NCI-H345 treated with DMSO at 0.1 percent for 48 hours (cell line): Measurements from ENCODE around the gene KLHL42.
"Not testable (repeated sequence)": the region's sequence is repeated elsewhere in the genome, so short reads cannot be mapped to it uniquely, and the experiment has no call there.

Experiments
- DNase-seq: peaks from one replicate; lab custom pipeline; 2025; ENCODE audit not compliant: unreplicated experiment; lab: John Stamatoyannopoulos, UW

KLHL42 gene

DNA sequence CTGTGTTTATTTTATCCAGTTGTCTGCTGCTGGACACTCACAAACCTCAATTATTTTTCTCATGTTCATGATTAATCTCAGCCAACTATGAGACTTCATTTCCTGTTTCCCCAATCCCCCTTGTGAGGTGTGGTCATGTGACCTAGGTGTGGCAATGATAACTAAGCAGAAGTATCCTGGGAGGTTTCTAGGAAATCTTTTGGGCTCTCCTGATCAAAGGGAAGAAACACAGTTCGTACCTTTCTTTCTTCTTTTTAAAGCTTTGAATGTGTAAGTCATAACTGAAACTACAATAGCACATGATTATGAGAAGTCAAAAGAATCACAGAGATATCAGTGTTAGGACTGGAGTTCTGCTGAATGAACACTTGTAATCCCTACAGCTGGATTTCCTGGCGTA lies 34.4 kb downstream of the KLHL42 start:
- DNase-seq = no peak

DNA sequence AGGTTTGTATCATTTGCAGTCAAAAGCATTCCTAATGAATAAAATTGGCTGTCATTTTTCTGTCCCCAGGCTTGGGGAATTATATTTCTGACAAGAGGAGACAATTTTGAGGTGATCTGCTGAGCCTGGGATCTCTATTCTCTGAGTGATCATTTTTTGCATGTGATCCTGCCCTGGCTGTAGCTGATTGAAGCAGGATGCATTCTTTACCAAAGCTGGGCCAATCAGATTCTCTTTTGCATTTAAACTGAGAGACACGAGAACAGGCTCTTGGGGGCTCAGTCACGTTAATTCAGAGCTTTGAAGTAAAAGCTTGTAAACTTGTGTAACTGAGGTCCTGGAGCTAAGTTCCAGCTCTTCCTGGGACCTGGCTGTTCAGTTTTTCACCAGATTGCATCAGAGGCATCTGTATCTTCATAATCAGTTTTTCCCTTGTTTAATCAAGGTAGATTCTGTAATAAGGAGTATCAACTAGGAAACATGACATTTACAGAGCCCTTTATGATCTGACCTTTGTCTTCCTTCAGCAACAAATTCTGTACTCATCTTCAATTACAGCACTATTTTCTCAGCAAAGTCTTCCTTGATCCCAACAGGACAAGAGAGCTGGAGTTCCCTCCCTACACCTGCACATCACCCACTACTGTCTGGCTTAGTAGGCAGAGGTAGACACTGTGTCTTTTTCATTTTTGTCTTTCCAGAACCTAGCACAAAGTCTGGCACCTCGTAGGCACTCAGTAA lies 35.0 kb downstream of the KLHL42 start:
- no peak for DNase-seq

DNA sequence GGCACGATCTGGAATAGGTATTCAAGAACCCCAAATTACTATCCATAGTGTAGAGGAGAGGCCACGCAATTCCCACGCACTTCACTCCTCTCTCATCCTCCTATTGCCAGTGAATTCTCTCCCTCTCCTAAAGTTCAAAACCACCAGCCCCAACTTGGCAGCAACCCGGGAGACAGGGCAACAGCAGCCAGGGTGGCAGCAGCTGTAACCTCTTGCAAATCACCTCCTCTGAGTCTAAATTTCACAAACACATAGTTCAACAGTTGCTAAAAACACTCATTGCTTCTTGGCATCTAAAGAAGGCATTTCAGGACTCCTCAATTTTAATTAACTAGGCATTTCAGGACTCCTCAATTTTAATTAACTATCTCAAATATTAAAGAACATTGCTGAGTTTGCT lies 37.7 kb downstream of the KLHL42 start:
- no peak for DNase-seq

DNA sequence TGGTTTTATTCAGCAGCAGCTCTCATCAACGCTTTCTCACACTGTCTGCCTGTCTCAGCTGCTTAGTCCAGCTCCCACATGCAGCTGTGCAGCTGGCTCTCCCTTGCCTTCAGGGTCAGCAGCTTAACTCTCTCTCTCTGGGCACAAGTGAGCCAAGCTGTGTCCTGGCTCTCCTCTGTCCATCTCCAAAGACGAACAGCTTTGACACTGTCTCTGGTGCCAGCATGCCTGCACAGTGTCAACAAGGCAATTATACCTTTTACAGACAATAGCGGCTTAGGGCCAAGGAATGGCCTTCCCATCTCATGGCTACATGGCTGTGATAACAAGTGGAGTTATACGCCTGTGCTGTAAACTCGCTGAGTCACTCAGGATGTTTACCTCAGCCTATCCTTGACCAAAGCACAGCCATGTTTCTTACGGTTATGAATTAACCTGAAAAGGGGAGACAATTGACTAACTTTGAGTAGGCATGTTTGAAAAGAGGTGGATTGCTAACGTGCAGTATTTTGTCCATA lies 38.4 kb downstream of the KLHL42 start:
- DNase-seq = no peak

DNA sequence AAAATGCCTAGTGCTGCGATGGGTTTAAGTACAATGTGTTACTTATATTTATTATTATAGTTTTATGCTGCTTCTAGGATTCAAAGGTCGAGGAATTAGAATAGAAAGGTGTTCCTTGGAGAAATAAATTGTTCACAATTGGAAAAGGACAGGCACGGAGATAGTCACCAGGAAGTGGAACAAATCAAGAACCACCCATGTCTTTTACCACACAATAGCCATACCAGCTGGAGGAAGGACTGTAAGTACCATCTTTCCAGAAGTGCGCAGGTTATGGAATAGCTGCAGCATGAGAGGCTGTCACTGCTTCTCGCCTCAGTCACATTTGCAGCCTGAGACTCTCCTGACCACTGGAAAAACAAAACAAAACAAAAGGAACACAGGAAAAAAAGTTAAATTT lies 40.5 kb downstream of the KLHL42 start:
- DNase-seq = no peak

DNA sequence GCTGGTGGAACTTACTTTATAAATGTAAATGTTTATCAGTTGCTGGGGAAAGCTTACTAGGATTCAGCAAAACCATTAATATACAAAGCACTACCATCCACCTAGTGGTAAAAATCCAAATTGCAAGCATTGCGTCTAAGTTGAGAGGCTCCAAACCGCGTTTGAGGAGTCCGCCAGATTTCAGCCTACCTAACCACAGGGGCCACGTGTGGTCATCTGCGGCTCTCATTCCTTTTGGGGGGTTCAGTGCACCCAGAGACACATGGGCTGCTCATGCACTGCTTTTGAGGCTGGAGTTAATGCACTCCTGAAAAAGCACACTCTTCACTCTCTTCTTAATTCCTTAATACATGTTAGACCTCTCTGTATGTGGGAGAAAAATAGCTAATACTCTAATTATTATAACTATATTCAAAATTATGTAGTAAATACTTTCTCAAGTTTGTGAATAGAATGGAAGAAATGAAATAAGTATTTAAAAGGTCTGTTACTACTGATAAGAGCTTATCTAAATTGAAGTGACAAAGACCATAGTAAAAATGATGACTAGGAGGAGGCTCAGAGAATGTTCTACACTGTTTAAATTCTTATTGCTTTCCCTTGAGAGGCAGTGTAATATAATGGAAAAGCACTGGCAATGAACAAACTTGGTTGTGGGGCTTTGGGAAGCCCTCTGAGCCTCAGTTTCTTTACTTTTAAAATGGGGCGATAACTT lies 41.4 kb downstream of the KLHL42 start:
- DNase-seq = peak; percentile 42

DNA sequence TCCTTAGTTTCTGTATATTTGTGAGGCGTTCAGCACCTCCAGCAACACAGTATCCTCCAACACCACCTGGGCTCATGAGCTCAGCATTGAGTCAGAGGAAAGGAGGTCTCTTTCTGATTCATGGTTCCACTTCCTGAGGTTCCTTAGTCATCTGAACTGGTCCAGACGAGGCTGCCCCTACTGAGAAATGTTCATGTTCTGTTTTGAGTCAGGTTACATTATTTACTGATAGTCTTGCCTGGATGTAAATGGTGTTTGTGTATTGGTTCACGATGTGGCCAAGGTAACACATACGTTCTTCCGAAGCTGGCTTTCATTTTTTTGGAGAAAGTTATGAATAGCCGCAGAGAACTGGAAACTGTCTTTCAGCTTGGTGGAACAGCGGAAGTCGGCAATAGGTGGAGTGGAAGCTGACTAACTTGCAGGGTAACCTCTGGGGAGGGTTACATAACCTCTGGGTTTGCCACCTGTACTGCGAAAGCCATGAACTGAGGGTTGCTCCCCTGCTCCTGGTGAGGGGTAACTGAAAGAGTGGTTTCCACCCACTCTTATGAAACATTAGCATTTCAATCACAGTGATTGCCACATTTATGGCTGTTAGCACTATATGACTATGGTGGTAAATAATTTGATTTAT lies 42.2 kb downstream of the KLHL42 start:
- no peak for DNase-seq

DNA sequence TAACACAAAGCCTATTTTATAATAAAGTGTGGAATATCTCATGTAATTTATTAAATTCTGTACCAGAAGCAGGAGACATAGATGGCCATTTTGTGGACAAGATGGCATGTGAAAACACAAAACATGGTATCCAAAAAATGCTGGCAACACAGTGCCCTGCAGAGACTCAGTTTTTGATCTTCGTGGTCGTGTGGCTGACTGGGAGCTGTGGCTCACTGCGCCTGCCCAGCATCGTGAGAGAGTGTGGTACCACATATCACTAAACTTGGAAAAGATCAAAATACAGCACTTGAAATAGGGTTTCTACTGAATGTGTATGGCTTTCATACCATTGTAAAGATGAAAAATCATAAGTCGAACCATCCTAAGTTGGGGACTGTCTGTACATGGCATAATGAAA lies 43.0 kb downstream of the KLHL42 start:
- no peak for DNase-seq

DNA sequence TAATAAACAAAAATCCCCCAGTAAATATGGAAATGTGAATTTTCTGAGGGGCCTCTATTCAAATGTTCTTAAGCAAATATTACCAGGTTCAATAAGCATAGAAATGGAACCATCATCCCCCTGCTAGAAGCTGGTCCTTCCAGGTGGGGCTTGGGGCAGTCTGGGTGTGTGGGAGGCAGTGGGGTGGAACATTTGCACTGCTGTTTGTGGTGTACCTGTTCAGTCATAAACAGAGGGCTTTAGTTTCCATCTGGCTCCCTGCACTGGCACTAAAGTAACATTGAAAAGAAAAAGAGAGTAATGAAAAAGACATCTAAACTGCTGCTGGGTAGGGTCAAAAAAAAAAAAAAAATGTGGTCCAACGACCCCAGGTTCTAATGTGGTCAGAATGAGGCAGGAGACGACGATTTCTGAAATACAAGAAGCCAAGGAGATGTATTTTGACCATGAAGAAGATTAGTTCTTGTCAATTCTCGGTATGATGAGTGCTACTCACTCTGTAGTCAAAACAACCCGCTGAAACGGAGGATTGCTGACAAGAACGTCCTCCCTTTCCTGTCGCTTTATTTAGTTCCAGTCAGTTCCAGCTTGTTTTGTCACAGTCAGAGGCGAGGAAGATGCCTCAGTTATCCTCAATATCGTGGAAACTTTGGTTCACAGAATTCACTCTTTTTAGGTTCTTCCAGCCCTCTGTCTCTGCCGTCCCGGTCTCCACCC lies 44.3 kb downstream of the KLHL42 start:
- DNase-seq = no peak

DNA sequence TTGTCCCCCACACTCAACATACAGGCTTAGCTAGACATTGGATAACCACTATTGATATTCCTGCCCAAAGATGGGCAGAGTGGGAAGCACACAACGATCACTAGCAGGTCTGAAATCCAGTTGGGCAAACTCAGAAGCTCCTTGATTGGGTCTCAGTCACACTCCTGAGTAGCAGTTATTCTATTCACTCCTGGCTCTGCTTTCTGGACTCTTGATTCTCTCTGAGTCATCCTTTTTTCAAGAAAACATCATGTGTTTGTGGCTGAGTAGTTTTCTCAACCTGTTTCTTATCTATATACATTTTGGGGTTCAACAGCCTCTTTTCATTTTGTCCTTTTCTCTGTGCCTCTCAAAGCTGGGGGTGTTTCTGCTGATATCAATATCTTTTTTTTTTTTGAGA lies 46.0 kb downstream of the KLHL42 start:
- no peak for DNase-seq

DNA sequence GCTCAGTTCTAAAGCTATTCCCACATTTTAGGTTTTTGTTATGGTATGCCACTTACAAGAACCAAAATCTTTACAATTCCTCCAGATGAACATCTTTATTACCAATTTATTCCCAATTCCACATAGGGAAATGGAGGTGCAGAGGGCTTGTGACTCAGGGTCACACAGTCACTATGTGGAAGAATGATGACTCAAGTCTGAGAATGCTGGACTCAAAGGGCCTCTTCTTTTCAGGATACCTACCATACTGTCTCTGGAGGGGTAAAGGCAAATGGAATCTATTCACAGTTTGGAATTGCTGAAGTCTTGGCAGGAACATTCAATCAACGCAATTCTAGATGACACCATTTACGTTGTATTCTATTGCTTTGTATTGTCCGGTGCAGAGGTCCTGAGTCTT lies 48.2 kb downstream of the KLHL42 start:
- DNase-seq = no peak

DNA sequence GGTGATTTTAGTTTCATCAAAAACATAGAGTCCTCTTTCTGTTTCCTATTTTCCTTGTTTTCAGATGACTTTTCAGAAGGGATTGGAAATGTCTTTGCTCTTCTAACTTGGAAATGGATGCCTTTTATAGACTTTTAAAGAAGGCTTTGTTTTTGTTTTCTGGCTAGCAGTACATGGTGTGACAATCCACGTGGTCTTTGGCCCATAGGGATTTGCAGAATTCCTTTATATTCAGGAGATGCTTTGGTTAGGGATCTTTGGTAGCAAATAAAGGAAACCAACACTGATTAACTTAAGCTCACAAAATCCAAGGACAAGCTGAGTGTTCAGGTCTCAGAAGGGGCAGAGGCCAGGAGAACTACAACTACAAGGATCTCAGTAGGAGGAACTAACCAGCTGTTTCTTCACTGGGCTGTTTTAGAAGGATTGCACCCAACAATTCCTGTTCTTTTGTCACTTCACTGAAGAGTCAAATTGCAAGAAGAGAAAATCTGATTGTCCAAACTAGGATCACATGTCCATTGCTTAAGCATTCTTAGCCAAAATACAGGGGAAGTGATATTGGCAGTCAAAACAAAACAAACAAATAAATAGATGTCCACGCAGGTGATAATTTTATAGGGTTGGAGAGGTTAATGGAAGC lies 58.6 kb downstream of the KLHL42 start:
- DNase-seq = no peak

DNA sequence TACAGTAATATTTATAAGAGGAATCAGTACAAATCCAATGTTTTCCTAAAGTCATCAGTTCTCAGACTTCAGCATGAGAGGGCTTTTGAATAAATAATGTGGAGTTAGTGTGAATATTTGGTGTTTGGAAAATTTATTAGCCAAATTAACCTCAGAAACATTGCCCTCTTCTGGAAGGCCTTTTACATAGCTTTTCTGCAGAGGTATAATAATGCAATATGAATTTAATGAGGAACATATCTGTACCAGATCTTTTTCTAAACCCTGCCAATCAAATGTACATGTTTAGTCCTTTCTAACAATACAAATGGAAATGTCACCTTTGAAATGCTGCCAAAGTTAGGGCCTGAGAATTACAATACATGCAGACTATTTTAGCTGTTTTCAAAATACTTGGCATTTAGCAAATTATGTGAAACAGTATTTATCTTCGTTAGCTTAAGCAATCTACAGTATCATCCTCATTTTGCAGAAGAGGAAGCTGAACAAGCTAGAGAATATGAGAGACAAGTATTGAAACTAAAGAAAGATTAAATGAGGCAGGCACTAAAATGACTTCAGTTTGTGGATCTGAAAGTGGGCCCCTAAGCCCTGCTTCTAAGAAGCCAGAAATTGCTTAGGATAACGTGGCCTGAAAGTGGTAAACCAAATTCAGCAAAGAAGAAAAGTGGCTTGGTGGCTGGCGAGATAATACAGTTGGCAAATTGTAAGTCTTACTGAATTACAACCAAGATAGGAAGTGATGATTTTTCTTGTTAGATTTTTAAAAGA lies 60.4 kb downstream of the KLHL42 start:
- DNase-seq = no peak

DNA sequence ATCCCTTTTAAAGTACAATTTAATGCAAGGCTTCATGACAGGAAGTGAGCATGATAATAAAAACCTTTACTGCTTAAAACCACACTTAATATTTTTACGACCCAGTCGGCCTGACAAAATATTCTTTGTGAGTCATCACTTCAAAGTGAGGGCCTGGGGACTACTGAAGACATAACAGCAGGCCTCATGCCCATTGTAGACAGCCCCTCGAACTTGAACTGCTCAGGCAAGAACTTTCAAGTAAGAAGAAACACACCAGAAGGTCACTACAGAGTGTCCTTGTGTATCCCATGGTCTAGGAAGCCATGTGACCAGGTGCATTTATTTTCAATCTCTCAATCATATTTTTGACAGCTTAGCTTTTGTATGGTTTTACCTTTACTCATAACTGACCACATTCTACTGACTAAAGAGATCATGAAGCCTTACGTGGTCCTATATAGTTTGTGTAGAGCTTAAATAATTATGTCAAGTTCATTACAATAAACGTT lies 61.4 kb downstream of the KLHL42 start:
- DNase-seq = no peak

DNA sequence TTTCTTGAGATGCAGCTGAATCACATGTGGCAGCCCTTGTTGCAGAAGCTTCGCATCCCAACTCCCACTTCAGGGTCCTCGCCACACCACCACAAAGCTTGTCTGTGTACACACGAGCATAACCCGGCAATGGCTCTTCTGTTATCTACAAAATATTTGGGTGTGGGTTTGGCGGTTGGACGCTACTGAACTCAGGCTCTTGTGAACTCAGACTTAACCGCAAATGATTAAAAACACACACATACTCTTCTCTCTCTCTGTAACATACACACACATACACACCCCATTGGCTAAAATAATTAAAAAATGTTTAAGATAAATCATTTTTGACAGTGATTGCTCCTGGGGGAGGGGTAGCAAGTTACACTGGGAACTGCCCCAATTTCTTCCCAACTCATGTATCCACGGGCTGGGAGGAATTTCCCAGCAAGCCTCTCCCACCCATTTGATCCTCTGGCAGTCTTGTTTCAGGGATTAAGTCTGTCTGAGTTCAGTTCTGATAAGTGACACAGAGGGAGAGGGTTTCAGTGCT lies 63.7 kb downstream of the KLHL42 start:
- DNase-seq = no peak

DNA sequence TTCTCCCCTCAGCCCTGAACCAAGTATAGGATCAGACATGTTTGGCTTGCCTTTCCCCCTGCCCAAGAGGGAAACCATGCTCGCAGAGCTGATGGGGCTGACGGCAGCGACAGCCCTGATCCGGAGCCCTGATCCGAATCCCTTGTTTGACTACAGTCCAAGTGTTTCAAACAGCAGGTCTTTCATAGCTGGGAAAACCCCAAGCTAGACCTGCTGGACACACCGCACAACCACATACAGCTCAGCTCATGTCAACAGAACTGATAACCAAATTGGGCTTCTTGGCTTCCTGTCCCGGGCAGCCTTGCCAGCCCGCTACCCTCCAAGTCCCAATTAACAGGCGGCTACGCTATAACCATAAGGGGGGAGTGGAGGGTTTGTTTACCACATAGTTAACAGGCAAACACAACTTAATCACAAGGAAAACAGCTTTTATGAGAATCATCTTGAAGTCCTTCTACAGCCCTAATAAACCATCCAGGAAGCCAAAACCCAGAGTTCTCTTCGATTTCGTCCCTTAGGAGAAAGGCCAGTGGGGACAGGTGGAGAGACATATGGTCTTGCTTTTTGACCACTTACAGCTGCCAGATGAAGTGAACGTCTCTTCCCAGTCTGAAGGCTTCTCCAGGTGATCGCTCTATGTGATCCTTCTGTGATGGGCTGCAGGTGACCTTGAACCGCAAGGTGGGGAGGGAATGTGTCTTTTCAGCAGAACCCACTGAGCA lies 64.5 kb downstream of the KLHL42 start:
- no peak for DNase-seq

DNA sequence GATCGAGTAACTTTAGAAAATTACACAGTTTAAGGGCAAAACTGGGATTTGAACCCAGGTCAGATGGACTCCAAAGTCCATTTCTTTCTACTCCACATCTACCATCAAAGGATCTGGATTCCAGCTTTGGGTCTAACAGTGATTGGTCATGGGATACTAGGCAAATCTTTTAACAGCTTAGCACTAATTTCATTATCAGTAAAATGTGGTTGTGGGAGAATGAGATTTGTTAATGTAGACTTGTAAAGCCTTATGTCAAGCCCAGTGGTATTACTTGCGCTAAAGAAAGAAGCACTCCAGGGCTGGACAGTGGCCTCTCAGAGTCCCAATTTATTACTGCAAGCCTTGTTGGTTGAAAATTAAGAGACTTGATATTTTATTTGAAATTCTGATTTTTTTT lies 65.2 kb downstream of the KLHL42 start:
- DNase-seq = no peak

DNA sequence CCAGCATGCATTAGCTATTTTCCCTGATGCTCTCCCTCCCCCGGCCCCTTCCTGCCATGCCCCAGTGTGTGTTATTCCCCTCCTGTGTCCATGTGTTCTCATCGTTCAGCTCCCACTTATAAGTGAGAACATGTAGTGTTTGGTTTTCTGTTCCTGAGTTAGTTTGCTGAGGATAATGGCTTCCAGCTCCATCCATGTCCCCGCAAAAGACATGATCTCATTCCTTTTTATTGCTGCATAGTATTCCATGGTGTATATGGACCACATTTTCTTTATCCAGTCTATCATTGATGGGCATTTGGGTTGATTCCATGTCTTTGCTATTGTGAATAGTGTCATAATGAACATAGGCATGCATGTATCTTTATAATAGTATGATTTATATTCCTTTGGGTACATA lies 65.7 kb downstream of the KLHL42 start:
- not testable (repeated sequence) for DNase-seq

DNA sequence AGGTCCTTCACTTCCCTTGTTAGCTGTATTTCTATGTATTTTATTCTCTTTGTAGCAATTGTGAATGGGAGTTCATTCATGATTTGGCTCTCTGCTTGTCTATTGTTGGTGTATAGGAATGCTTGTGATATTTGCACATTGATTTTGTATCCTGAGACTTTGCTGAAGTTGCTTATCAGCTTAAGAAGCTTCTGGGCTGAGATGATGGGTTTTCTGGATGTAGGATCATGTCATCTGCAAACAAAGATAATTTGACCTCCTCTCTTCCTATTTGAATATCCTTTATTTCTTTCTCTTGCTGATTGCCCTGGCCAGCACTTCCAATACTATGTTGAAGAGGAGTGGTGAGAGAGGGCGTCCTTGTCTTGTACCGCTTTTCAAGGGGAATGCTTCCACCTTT lies 67.3 kb downstream of the KLHL42 start:
- DNase-seq = not testable (repeated sequence)
